IPS-20b (cell line): ENCODE data around the gene NPBWR2.
A peak's percentile ranks its signal among the peaks of the same experiment; 100 is the strongest.
"Not testable (repeated sequence)": the region's sequence is repeated elsewhere in the genome, so short reads cannot be mapped to it uniquely, and the experiment has no call there.

Source experiments
- H3K27ac ChIP-seq: one replicate; pipeline ENCODE4 v1.5.1; 2013; ENCODE audit warnings: low read length
- H3K27me3 ChIP-seq: 2 replicates; pipeline ENCODE4 v1.6.1; 2013; ENCODE audit warnings: mild to moderate bottlenecking, low read length, inconsistent platforms; ENCODE audit not compliant: insufficient read depth
- H3K36me3 ChIP-seq: 2 replicates; pipeline ENCODE4 v1.6.1; 2013; ENCODE audit warnings: low read depth, mild to moderate bottlenecking, inconsistent platforms, low read length, moderate library complexity; ENCODE audit not compliant: insufficient read depth
- H3K4me1 ChIP-seq: 2 replicates; pipeline ENCODE4 v1.6.1; 2013; ENCODE audit warnings: mild to moderate bottlenecking, control low read depth, inconsistent platforms, low read length, moderate library complexity; ENCODE audit not compliant: insufficient read depth
- H3K4me3 ChIP-seq: 2 replicates; pipeline ENCODE4 v1.5.1; 2013; ENCODE audit warnings: mild to moderate bottlenecking, low read length, inconsistent platforms
- H3K9ac ChIP-seq: 2 replicates; pipeline ENCODE4 v1.6.1; 2013; ENCODE audit warnings: low read depth, mild to moderate bottlenecking, inconsistent platforms, low read length, moderate library complexity
- H3K9me3 ChIP-seq: 2 replicates; pipeline ENCODE4 v1.6.1; 2013; ENCODE audit warnings: mild to moderate bottlenecking, low read depth, low read length, inconsistent platforms; ENCODE audit not compliant: insufficient read depth

Gene NPBWR2

GRCh38 chr20:64140061-64140931, 32.9 kb upstream of the NPBWR2 start:
- Histone ChIP-seq H3K27me3 (no peaks in the 10 kb centered on the region), H3K9ac (0 out of 2 replicates have a peak overlapping the region, but pooled peaks have one; percentile 11), H3K4me3 (no peak overlapping the region), H3K4me1 (peaks cover 2% of the 10 kb centered on the region; the same call in 1 of the 2 replicates), H3K27ac (no peak overlapping the region), H3K9me3 (peaks cover 17% of the 10 kb centered on the region), H3K36me3 (no peaks in the 10 kb centered on the region)

GRCh38 chr20:64139199-64140060, 32.1 kb upstream of the NPBWR2 start:
- Histone ChIP-seq H3K9me3 (peaks cover 9% of the 10 kb centered on the region), H3K4me1 (peaks cover 2% of the 10 kb centered on the region; the same call in 1 of the 2 replicates), H3K9ac (0 out of 2 replicates have a peak overlapping the region, but pooled peaks have one; percentile 11), H3K36me3 (no peaks in the 10 kb centered on the region), H3K27ac (no peak overlapping the region), H3K27me3 (no peaks in the 10 kb centered on the region), H3K4me3 (no peak overlapping the region)

- H3K27me3 ChIP-seq, result no peaks in the 10 kb centered on the region
- no peaks in the 10 kb centered on the region for H3K9me3 ChIP-seq
- H3K27ac ChIP-seq, result no peak overlapping the region
- no peaks in the 10 kb centered on the region for H3K36me3 ChIP-seq
- H3K9ac ChIP-seq, result no peak overlapping the region
- H3K4me3 ChIP-seq, result no peak overlapping the region
- H3K4me1 ChIP-seq, result peaks cover 2% of the 10 kb centered on the region; the same call in 1 of the 2 replicates
These were observed 31.0 kb upstream of the NPBWR2 start for GRCh38 chr20:64138276-64138815.

- H3K4me1 ChIP-seq, result peaks cover 2% of the 10 kb centered on the region; the same call in 1 of the 2 replicates
- no peaks in the 10 kb centered on the region for H3K36me3 ChIP-seq
- H3K9me3 ChIP-seq, result no peaks in the 10 kb centered on the region
- no peak overlapping the region for H3K9ac ChIP-seq
- no peak overlapping the region for H3K4me3 ChIP-seq
- no peak overlapping the region for H3K27ac ChIP-seq
- H3K27me3 ChIP-seq, result no peaks in the 10 kb centered on the region
These were observed 30.2 kb upstream of the NPBWR2 start for GRCh38 chr20:64137598-64138031.

- no peaks in the 10 kb centered on the region for H3K36me3 ChIP-seq
- H3K9ac ChIP-seq, result no peak overlapping the region
- H3K4me3 ChIP-seq, result no peak overlapping the region
- peaks cover 2% of the 10 kb centered on the region; the same call in 1 of the 2 replicates for H3K4me1 ChIP-seq
- no peak overlapping the region for H3K27ac ChIP-seq
- no peaks in the 10 kb centered on the region for H3K9me3 ChIP-seq
- H3K27me3 ChIP-seq, result no peaks in the 10 kb centered on the region
These were observed 28.8 kb upstream of the NPBWR2 start for GRCh38 chr20:64136004-64136710.

- H3K36me3 ChIP-seq, H3K27ac ChIP-seq, H3K27me3 ChIP-seq: not testable (repeated sequence)
These were observed 27.4 kb upstream of the NPBWR2 start for GRCh38 chr20:64134744-64135143.

GRCh38 chr20:64133951-64134407, 26.6 kb upstream of the NPBWR2 start:
- no peak overlapping the region for H3K9ac ChIP-seq
- H3K27ac ChIP-seq, result no peak overlapping the region
- no peaks in the 10 kb centered on the region for H3K27me3 ChIP-seq
- H3K4me3 ChIP-seq, result no peak overlapping the region
- no peaks in the 10 kb centered on the region for H3K4me1 ChIP-seq
- H3K9me3 ChIP-seq, result no peaks in the 10 kb centered on the region
- H3K36me3 ChIP-seq, result no peaks in the 10 kb centered on the region

More at GRCh38 chr20:64134744-64135143, 27.4 kb upstream of the NPBWR2 start:
- H3K9ac ChIP-seq, H3K4me3 ChIP-seq, H3K4me1 ChIP-seq, H3K9me3 ChIP-seq: not testable (repeated sequence)

- Histone ChIP-seq H3K27ac (no peak overlapping the region), H3K4me3 (no peak overlapping the region), H3K9ac (no peak overlapping the region), H3K9me3 (no peaks in the 10 kb centered on the region; the same call in 1 of the 2 replicates), H3K27me3 (no peaks in the 10 kb centered on the region), H3K4me1 (no peaks in the 10 kb centered on the region), H3K36me3 (no peaks in the 10 kb centered on the region)
These were observed 24.0 kb upstream of the NPBWR2 start for GRCh38 chr20:64131406-64131805.

- H3K4me1 ChIP-seq, result no peaks in the 10 kb centered on the region
These were observed 23.5 kb upstream of the NPBWR2 start for GRCh38 chr20:64130876-64131275.

GRCh38 chr20:64130271-64130670, 22.9 kb upstream of the NPBWR2 start:
- H3K9me3 ChIP-seq, result no peaks in the 10 kb centered on the region; the same call in 1 of the 2 replicates
- H3K9ac ChIP-seq, result no peak overlapping the region
- H3K27me3 ChIP-seq, result no peaks in the 10 kb centered on the region
- no peaks in the 10 kb centered on the region for H3K4me1 ChIP-seq
- no peak overlapping the region for H3K27ac ChIP-seq
- no peak overlapping the region for H3K4me3 ChIP-seq
- no peaks in the 10 kb centered on the region for H3K36me3 ChIP-seq

More at GRCh38 chr20:64130876-64131275, 23.5 kb upstream of the NPBWR2 start:
- no peak overlapping the region for H3K27ac ChIP-seq
- H3K4me3 ChIP-seq, result no peak overlapping the region
- H3K9me3 ChIP-seq, result no peaks in the 10 kb centered on the region; the same call in 1 of the 2 replicates
- no peaks in the 10 kb centered on the region for H3K36me3 ChIP-seq
- no peak overlapping the region for H3K9ac ChIP-seq
- no peaks in the 10 kb centered on the region for H3K27me3 ChIP-seq
